SK-N-SH (cell line): ENCODE measurements around the gene KCNK6. TPM values are rescaled to one million over a fixed set of nuclear protein-coding genes. Genes with fewer than 3 reads are reported as not detected.

Experiments
- CTCF ChIA-PET: fragments of 300-600, 350-600 bp; formaldehyde crosslinking; extraction: SDS; loops from one replicate; lab custom pipeline; 2021; lab: Yijun Ruan, JAX
- POLR2A ChIA-PET: fragments of 350-600 bp; sonication (Branson Sonifier 250); formaldehyde crosslinking; extraction: SDS; loops from one replicate; lab custom pipeline; 2020; ENCODE audit warnings: antibody characterized with exemption, inconsistent platforms; lab: Yijun Ruan, JAX
- DNase-seq: peaks from one replicate; pipeline ENCODE4 v3.0.0; 2012
- H2AFZ ChIP-seq: fragments of 200-600 bp; sonication (generic); 2 replicates; pipeline ENCODE4 v1.8.1; 2016; ENCODE audit warnings: antibody characterized with exemption, mild to moderate bottlenecking, low read depth
- H3F3A ChIP-seq: fragments of 200-600 bp; sonication (generic); replicated peaks from 2 replicates; pipeline ENCODE3; 2016; ENCODE audit warnings: antibody characterized with exemption, mild to moderate bottlenecking; ENCODE audit not compliant: insufficient read depth
- H3K27ac ChIP-seq, 2 experiments: fragments of 200-500 bp in 1 of 2; fragments of 200-600 bp in 1 of 2; sonication (Bioruptor generic) in 1 of 2; sonication (generic), shearing (Covaris generic) in 1 of 2; 2 replicates each; pipeline versions ENCODE4 v1.5.1 to v1.6.1; 2014 to 2016; ENCODE audit warnings: low read depth in 2 of 2, inconsistent platforms in 1 of 2, low read length in 1 of 2, mild to moderate bottlenecking in 1 of 2, mixed read lengths in 1 of 2
- H3K27me3 ChIP-seq: fragments of 200-600 bp; sonication (generic), shearing (Covaris generic); 2 replicates; pipeline ENCODE4 v1.6.1; 2016; ENCODE audit warnings: mixed run types; ENCODE audit not compliant: insufficient read depth
- H3K36me3 ChIP-seq, 2 experiments: fragments of 200-500 bp in 1 of 2; fragments of 200-600 bp in 1 of 2; sonication (Bioruptor generic) in 1 of 2; sonication (generic) in 1 of 2; replicated peaks in 1 of 2; 2 replicates each; pipeline versions ENCODE3 to v1.5.1; 2014 to 2016; ENCODE audit warnings: low read length in 1 of 2, mild to moderate bottlenecking in 1 of 2; ENCODE audit not compliant: insufficient read depth in 2 of 2, control insufficient read depth in 1 of 2
- H3K4me1 ChIP-seq, 2 experiments: fragments of 200-500 bp in 1 of 2; fragments of 200-600 bp in 1 of 2; sonication (Bioruptor generic) in 1 of 2; sonication (generic), shearing (Covaris generic) in 1 of 2; 2 replicates each; pipeline versions ENCODE4 v1.5.1 to v1.6.1; 2014 to 2016; ENCODE audit warnings: low read depth in 1 of 2, low read length in 1 of 2, mixed run types in 1 of 2; ENCODE audit not compliant: insufficient read depth in 2 of 2, control insufficient read depth in 1 of 2
- H3K4me2 ChIP-seq: fragments of 200-600 bp; sonication (generic), shearing (Covaris generic); 2 replicates; pipeline ENCODE4 v1.6.1; 2017; ENCODE audit warnings: mixed run types
- H3K4me3 ChIP-seq, 2 experiments: fragments of 200-500 bp in 1 of 2; fragments of 200-600 bp in 1 of 2; sonication (Bioruptor generic) in 1 of 2; sonication (generic), shearing (Covaris generic) in 1 of 2; 2 replicates each; pipeline versions ENCODE4 v1.5.1 to v1.8.1; 2014 to 2016; ENCODE audit warnings: low read depth in 2 of 2, inconsistent platforms in 1 of 2, low read length in 1 of 2, mild to moderate bottlenecking in 1 of 2, mixed read lengths in 1 of 2, moderate library complexity in 1 of 2
- H3K79me2 ChIP-seq: fragments of 200-600 bp; sonication (generic); 2 replicates; pipeline ENCODE4 v1.8.1; 2017; ENCODE audit warnings: mild to moderate bottlenecking; ENCODE audit not compliant: insufficient read depth
- H3K9ac ChIP-seq: fragments of 200-600 bp; sonication (generic); 2 replicates; pipeline ENCODE4 v1.6.1; 2017; ENCODE audit warnings: mixed run types
- H3K9me2 ChIP-seq: fragments of 200-600 bp; sonication (generic); 2 replicates; pipeline ENCODE4 v1.6.1; 2017; ENCODE audit warnings: mixed run types
- H3K9me3 ChIP-seq: fragments of 200-600 bp; sonication (generic); 2 replicates; pipeline ENCODE4 v1.6.1; 2017; ENCODE audit warnings: mixed run types, mild to moderate bottlenecking, moderate library complexity
- H4K20me1 ChIP-seq: fragments of 200-600 bp; sonication (generic); 2 replicates; pipeline ENCODE4 v1.6.1; 2017; ENCODE audit warnings: mild to moderate bottlenecking, mixed run types; ENCODE audit not compliant: insufficient read depth
- CHD2 ChIP-seq: fragments of 150-350 bp; IDR thresholded peaks from 2 replicates; pipeline ENCODE4 v1.6.1; 2018; ENCODE audit warnings: low read length; ENCODE audit not compliant: partially characterized antibody
- ELF1 ChIP-seq: IDR thresholded peaks from 2 replicates; pipeline ENCODE4 v1.4.0; 2012
- FOXM1 ChIP-seq: IDR thresholded peaks from 2 replicates; pipeline ENCODE4 v1.4.0; 2012; ENCODE audit warnings: low read depth, mild to moderate bottlenecking
- GATA2 ChIP-seq: sonication (generic); formaldehyde crosslinking; IDR thresholded peaks from 2 replicates; pipeline ENCODE4 v1.5.0; 2020; ENCODE audit warnings: mild to moderate bottlenecking, missing genetic modification reagents
- IRF3 ChIP-seq: fragments of 150-350 bp; IDR thresholded peaks from 2 replicates; pipeline ENCODE4 v1.6.1; 2016; ENCODE audit warnings: mild to moderate bottlenecking, low read depth, low read length
- MXI1 ChIP-seq: IDR thresholded peaks from 2 replicates; pipeline ENCODE4 v1.6.1; 2012; ENCODE audit warnings: mild to moderate bottlenecking, low read depth, low read length, improper control_type of control experiment
- NFIC ChIP-seq: IDR thresholded peaks from 2 replicates; pipeline ENCODE4 v1.4.0; 2012; ENCODE audit warnings: borderline replicate concordance
- NRF1 ChIP-seq: IDR thresholded peaks from 2 replicates; pipeline ENCODE4 v1.6.1; 2012; ENCODE audit warnings: low read depth, mild to moderate bottlenecking, low read length
- RCOR1 ChIP-seq: fragments of 150-350 bp; IDR thresholded peaks from 2 replicates; pipeline ENCODE4 v1.6.1; 2017; ENCODE audit warnings: antibody characterized with exemption, low read length
- REST ChIP-seq: IDR thresholded peaks from 2 replicates; pipeline ENCODE4 v1.6.1; 2012; ENCODE audit warnings: mild to moderate bottlenecking, low read depth, low read length, moderate library complexity
- RXRA ChIP-seq: IDR thresholded peaks from 2 replicates; pipeline ENCODE4 v1.4.0; 2012; ENCODE audit warnings: low read depth, mild to moderate bottlenecking, borderline replicate concordance
- SIN3A ChIP-seq: IDR thresholded peaks from 2 replicates; pipeline ENCODE4 v1.6.1; 2012; ENCODE audit warnings: low read depth, mild to moderate bottlenecking, low read length, moderate library complexity, borderline replicate concordance
- TCF12 ChIP-seq: IDR thresholded peaks from 2 replicates; pipeline ENCODE4 v1.4.0; 2012
- USF2 ChIP-seq: fragments of 150-350 bp; IDR thresholded peaks from 2 replicates; pipeline ENCODE4 v1.6.1; 2017; ENCODE audit warnings: antibody characterized with exemption, low read length, low read depth, borderline replicate concordance
- YY1 ChIP-seq: IDR thresholded peaks from 2 replicates; pipeline ENCODE4 v1.4.0; 2012; ENCODE audit warnings: low read depth, mild to moderate bottlenecking
- ZBTB33 ChIP-seq: IDR thresholded peaks from 2 replicates; pipeline ENCODE4 v1.4.0; 2012; ENCODE audit warnings: low read depth, borderline replicate concordance
- WGBS: methylation state at CpG from one replicate; pipeline ENCODE4 v1.1.6; 2017; ENCODE audit warnings: low lambda C conversion rate; 5-methylcytosine and 5-hydroxymethylcytosine counted together
- polyA plus RNA-seq, 3 experiments: library from polyadenylated mRNA; depleted of rRNA; stranded (reverse); fragments of >200 nt; gene quantifications; 2 replicates each; pipeline ENCODE4 v1.2.3, GENCODE V29; 2012

The KCNK6 gene
- polyA plus RNA-seq, 1 of the 3 experiments (the other 2 are of a cell fraction): 0.26 TPM

- peak overlapping the region; percentile 17 to 87; a peak in 2 of 4 replicates for H3K27ac ChIP-seq
- H3K27me3 ChIP-seq: no peaks in the 10 kb centered on the region
- TF ChIP-seq MXI1: peak; percentile 31; the same call in 1 of the 2 replicates
- no peak for TF ChIP-seq SIN3A
- TF ChIP-seq NRF1: no peak
- no peak for TF ChIP-seq ZBTB33
- TF ChIP-seq, all 33 proteins: peak for 1
- H2AFZ ChIP-seq: no peak overlapping the region
- 63% methylated on average over 5 of the region's 5 CpGs for WGBS
- peaks cover 56% of the 10 kb centered on the region for H3K79me2 ChIP-seq
- no peaks in the 10 kb centered on the region for H3F3A ChIP-seq
- no peaks in the 10 kb centered on the region for H3K9me3 ChIP-seq
- no peaks in the 10 kb centered on the region for H3K9me2 ChIP-seq
- CTCF ChIA-PET: interaction anchor here (0.9 to 2.8 kb wide), 5 partner anchors 9 to 473 kb away, joined by 4 to 11 read pairs (median 8); partner anchors contain the start of genes CATSPERG, FAM98C and GGN
- peak overlapping the region; percentile 68 to 91 for H3K4me3 ChIP-seq
- no peak for DNase-seq
- H3K36me3 ChIP-seq: peaks cover 9 to 18% of the 10 kb centered on the region in 2 experiments
- H3K9ac ChIP-seq: peak overlapping the region; percentile 96
- H3K4me2 ChIP-seq: peak overlapping the region; percentile 78
- peaks cover 26% of the 10 kb centered on the region for H4K20me1 ChIP-seq
- POLR2A ChIA-PET: interaction anchor here (2.2 to 3.6 kb wide), 2 partner anchors 10 to 12 kb away, joined by 6 to 29 read pairs; partner anchors contain the start of genes GGN and SPRED3
- H3K4me1 ChIP-seq: peaks cover 6 to 14% of the 10 kb centered on the region in 2 experiments; a peak in 3 of 4 replicates
These were observed 56.1 kb downstream of the KCNK6 start for GRCh38 chr19:38375748-38376147.

- H3K4me1 ChIP-seq: peaks cover 6 to 14% of the 10 kb centered on the region in 2 experiments; a peak in 3 of 4 replicates
- H3K36me3 ChIP-seq: peaks cover 17 to 21% of the 10 kb centered on the region in 2 experiments
- no peak overlapping the region for H3K27ac ChIP-seq
- H3K4me2 ChIP-seq: peak overlapping the region; percentile 78
- CTCF ChIA-PET: interaction anchor here (1.2 to 2.8 kb wide), 4 partner anchors 8 to 41 kb away, joined by 4 to 11 read pairs (median 8); partner anchors contain the start of genes CATSPERG, FAM98C and GGN
- H3K9me2 ChIP-seq: no peaks in the 10 kb centered on the region
- H3K4me3 ChIP-seq: peak overlapping the region in 1 of 2 experiments; percentile 91; a peak in 2 of 4 replicates
- DNase-seq: no peak
- H3K79me2 ChIP-seq: peaks cover 56% of the 10 kb centered on the region
- TF ChIP-seq ELF1: no peak
- no peak for TF ChIP-seq TCF12
- TF ChIP-seq YY1: no peak
- no peak for TF ChIP-seq CHD2
- TF ChIP-seq FOXM1: no peak
- no peak for TF ChIP-seq IRF3
- TF ChIP-seq RXRA: no peak
- no peak for TF ChIP-seq RCOR1
- no peak for TF ChIP-seq GATA2 (CRISPR knock-in tag)
- TF ChIP-seq REST: no peak
- TF ChIP-seq USF2: no peak
- TF ChIP-seq NFIC: no peak
- TF ChIP-seq SIN3A: no peak
- TF ChIP-seq, all 33 proteins: peak for 0
- POLR2A ChIA-PET: interaction anchor here (2.2 to 3.6 kb wide), 2 partner anchors 9 to 11 kb away, joined by 6 to 29 read pairs; partner anchors contain the start of genes GGN and SPRED3
- H2AFZ ChIP-seq: no peak overlapping the region
- peaks cover 26% of the 10 kb centered on the region for H4K20me1 ChIP-seq
- 76% methylated on average over 3 of the region's 3 CpGs for WGBS
- no peaks in the 10 kb centered on the region for H3K27me3 ChIP-seq
- no peak overlapping the region for H3K9ac ChIP-seq
- H3F3A ChIP-seq: no peaks in the 10 kb centered on the region
- no peaks in the 10 kb centered on the region for H3K9me3 ChIP-seq
These were observed 56.9 kb downstream of the KCNK6 start for GRCh38 chr19:38376576-38376975.
